Stomach (tissue), 4 donors: ENCODE results near the gene LCN12.

Experiments
- POLR2A ChIP-seq, 4 donors: fragments of 450-650 bp; IDR thresholded peaks; one replicate each; pipeline ENCODE4 v1.6.1; 2016; ENCODE audit warnings: antibody characterized with exemption in 4 of 4, control low read depth in 2 of 4, mild to moderate bottlenecking in 1 of 4, moderate library complexity in 1 of 4
- TF ChIP-seq, protein P1 (sequence below), 7 experiments: fragments of 450-650 bp in 4 of 7; fragments of 200-600 bp in 3 of 7; sonication (generic) in 3 of 7; IDR thresholded peaks; one replicate each; pipeline ENCODE4 v1.5.1; 2016 to 2019; ENCODE audit warnings: antibody characterized with exemption in 7 of 7, control low read depth in 2 of 7, mild to moderate bottlenecking in 1 of 7

DNA sequence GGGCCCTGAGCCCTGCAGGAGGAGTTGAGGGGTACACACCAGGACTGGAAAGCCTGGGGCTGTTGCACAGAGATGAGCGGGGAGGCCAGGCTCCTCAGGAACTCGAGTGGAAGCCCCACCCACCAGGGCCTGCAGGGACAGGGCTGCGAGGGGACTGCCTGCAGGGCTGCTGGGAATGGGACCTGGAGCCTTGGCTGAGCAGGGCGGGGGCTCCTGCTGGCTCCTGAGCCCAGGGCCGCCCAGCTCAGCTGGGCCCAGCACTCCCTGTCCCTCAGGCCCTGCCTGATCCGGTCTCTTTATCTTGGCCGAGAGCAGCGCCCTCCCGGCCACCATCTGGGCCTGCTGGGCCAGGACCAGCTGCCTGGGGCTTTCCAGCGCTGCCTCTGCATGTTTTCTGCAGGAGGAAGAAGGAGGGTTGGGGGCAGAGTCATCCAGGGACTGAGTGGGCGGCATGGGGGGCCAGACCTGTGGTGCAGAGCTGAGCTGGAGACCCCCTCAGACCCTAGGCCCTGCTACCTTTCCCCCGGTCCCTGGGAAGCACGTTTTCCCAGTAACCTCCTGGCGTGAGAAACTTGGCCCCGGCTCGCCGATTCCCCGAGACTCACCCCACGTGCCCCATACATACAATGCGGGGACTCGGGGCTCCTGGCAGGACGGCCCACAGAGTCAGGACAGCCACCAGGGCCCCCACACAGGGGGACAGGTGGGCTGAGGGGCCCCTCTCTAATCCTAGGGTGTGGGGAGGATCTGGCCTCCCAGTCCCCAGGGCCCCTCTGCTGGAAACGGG lies 9.4 kb downstream of the LCN12 start:
- TF ChIP-seq, protein P1, sequence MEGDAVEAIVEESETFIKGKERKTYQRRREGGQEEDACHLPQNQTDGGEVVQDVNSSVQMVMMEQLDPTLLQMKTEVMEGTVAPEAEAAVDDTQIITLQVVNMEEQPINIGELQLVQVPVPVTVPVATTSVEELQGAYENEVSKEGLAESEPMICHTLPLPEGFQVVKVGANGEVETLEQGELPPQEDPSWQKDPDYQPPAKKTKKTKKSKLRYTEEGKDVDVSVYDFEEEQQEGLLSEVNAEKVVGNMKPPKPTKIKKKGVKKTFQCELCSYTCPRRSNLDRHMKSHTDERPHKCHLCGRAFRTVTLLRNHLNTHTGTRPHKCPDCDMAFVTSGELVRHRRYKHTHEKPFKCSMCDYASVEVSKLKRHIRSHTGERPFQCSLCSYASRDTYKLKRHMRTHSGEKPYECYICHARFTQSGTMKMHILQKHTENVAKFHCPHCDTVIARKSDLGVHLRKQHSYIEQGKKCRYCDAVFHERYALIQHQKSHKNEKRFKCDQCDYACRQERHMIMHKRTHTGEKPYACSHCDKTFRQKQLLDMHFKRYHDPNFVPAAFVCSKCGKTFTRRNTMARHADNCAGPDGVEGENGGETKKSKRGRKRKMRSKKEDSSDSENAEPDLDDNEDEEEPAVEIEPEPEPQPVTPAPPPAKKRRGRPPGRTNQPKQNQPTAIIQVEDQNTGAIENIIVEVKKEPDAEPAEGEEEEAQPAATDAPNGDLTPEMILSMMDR (IDR thresholded peaks at IDR 0.05), result no peak
- TF ChIP-seq POLR2A (IDR thresholded peaks at IDR 0.05), result no peak
